GM12874 (cell line): ENCODE data around the gene ROBO2.

Source experiments
- CTCF ChIP-seq: IDR thresholded peaks from 2 replicates; pipeline ENCODE4 v1.5.1; 2011; ENCODE audit warnings: low read depth, mild to moderate bottlenecking, control low read depth, low read length, moderate library complexity; ENCODE audit not compliant: insufficient read depth

The ROBO2 gene

GRCh38 chr3:77281721-77282120, 241.8 kb downstream of the ROBO2 start:
- no peak for TF ChIP-seq CTCF

GRCh38 chr3:77283108-77283507, 243.2 kb downstream of the ROBO2 start:
- TF ChIP-seq CTCF, result no peak

- TF ChIP-seq CTCF, result no peak
Observed at GRCh38 chr3:77288348-77288747, 248.4 kb downstream of the ROBO2 start.

GRCh38 chr3:77296527-77296926, 256.6 kb downstream of the ROBO2 start:
- no peak for TF ChIP-seq CTCF

GRCh38 chr3:77298417-77298816, 258.5 kb downstream of the ROBO2 start:
- no peak for TF ChIP-seq CTCF

DNA sequence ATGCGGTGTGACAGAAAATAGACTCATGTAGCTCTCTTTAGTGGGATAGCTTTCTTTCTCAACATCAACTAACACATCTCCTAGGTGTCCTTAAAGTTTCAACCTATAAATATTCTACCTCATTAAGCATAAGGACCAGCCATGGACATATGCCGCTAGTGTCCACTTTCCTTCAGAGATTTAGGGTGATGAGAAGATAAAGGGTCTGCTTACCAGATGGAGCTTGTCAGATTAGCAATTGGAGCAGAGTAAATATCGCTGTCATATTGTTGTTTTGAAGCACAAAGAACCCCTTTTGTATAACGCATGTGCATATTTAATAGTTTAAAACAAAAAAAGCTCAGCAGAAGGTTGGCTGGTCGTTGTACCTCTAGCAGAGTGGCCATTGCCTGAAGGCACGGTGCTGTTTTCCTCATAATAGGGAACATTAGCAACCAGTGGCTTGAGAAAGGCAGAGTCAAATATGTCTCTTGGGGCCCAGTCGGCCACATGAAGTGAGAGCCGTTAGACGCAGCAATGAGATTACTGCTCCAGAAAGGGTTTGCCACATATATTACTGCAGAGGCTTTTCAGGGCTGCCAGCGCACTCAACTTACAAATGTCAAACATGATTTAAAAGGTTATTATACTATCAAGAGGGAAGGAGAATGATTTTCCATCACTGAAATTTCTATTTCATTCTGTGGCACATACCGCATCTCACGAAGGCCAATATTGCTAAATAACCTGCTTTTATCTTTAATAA, 264.2 kb downstream of the ROBO2 start:
- no peak for TF ChIP-seq CTCF

DNA sequence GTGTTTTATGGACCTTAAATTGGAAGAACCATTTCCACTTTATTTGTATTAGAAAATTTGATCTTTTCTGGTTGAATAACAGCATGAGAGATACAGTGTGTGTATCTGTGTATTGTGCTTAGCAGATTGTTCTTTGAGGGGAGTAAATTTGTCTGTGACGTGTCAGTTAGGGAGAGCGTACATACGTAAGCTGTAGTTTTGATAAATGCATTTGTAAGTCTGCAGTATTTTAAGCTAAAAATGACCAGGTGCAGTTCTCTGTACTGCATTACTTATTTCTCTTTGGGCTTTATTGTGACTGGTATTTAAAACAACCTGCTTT, 264.8 kb downstream of the ROBO2 start:
- no peak for TF ChIP-seq CTCF
